A549 (cell line): ENCODE measurements around the gene UNC13D.

ENCODE experiments used
- CEBPB ChIP-seq, 2 experiments: fragments of >200 bp in 1 of 2; sonication (Bioruptor Twin) in 1 of 2; formaldehyde crosslinking in 1 of 2; IDR thresholded peaks; 2 replicates each; pipeline ENCODE4 v1.6.1; 2012 to 2016
- CHD2 ChIP-seq: fragments of 150-350 bp; IDR thresholded peaks from 2 replicates; pipeline ENCODE4 v1.6.1; 2014; ENCODE audit warnings: low read length; ENCODE audit not compliant: partially characterized antibody
- HEYL ChIP-seq: fragments of 250-450 bp; sonication (Bioruptor Pico); IDR thresholded peaks from 2 replicates; pipeline ENCODE4 v1.8.0; 2021; ENCODE audit warnings: mild to moderate bottlenecking, moderate library complexity
- HOXB5 ChIP-seq: fragments of 250-450 bp; sonication (Bioruptor Pico); IDR thresholded peaks from 2 replicates; pipeline ENCODE4 v1.5.0; 2020; ENCODE audit warnings: mild to moderate bottlenecking, moderate library complexity
- KDM1A ChIP-seq: fragments of 200-600 bp; sonication (generic); IDR thresholded peaks from 2 replicates; pipeline ENCODE4 v1.6.1; 2016; ENCODE audit warnings: low read depth, mild to moderate bottlenecking
- POLR2A ChIP-seq: IDR thresholded peaks from 2 replicates; pipeline ENCODE4 v1.6.1; 2012; ENCODE audit warnings: mild to moderate bottlenecking, low read length
- RFX5 ChIP-seq: fragments of 450-650 bp; IDR thresholded peaks from 2 replicates; pipeline ENCODE4 v1.7.1; 2014; ENCODE audit warnings: antibody characterized with exemption, mild to moderate bottlenecking, moderate library complexity
- SMC3 ChIP-seq: fragments of >200 bp; sonication (Bioruptor Twin); formaldehyde crosslinking; IDR thresholded peaks from 3 replicates; pipeline ENCODE4 v1.6.1; 2018; ENCODE audit warnings: inconsistent platforms
- ZFP36 ChIP-seq: fragments of 450-650 bp; IDR thresholded peaks from 2 replicates; pipeline ENCODE4 v1.6.1; 2014; ENCODE audit warnings: borderline replicate concordance; ENCODE audit not compliant: partially characterized antibody
- TF ChIP-seq, protein P1 (sequence below): fragments of >200 bp; sonication (Bioruptor Twin); formaldehyde crosslinking; IDR thresholded peaks from 3 replicates; pipeline ENCODE4 v1.5.1; 2016
- TF ChIP-seq, protein P2 (sequence below): fragments of 450-650 bp; IDR thresholded peaks from 2 replicates; pipeline ENCODE4 v1.6.1; 2014; ENCODE audit warnings: antibody characterized with exemption

DNA sequence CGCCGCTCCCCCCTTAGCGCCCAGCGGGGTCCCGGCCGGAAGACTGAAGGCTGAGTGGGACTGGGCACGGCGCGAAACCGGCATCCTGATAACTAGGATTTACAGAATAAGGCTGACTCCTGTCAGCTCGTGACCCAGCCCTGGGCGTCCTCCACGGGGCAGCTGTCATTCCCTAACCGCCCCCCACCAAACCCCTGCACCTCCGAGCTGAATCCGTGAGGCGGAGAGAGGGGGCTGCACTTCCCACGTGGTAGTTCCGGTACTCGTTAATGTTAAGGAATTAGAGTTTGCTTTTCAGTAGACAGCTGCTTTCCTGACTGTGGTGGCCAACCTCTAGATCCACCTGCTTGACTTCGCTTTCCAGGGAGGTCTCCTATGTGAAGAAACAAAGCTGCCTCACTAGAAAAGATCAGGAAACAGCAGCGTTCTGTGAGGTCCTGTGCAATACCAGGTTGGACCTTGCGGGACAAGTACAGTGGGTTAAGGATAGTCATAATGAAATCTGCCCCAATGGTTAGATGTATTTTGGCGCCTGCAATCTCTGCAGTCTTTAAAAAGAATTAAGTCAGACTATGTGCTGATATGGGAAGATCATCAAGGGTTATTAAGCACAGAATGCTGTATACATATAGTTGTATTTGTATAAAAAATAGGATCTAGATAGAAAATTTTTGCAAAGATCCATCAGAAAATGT lies 12.0 kb upstream of the UNC13D start:
- TF ChIP-seq POLR2A (no peak; the same call in 1 of the 2 replicates), ZFP36 (no peak), HEYL (CRISPR knock-in tag) (no peak), KDM1A (no peak), RFX5 (no peak), CHD2 (no peak), HOXB5 (CRISPR knock-in tag) (no peak), CEBPB (IDR thresholded peaks at IDR 0.05) (no peak), SMC3 (no peak; the same call in 2 of the 3 replicates)
- TF ChIP-seq, protein P1, sequence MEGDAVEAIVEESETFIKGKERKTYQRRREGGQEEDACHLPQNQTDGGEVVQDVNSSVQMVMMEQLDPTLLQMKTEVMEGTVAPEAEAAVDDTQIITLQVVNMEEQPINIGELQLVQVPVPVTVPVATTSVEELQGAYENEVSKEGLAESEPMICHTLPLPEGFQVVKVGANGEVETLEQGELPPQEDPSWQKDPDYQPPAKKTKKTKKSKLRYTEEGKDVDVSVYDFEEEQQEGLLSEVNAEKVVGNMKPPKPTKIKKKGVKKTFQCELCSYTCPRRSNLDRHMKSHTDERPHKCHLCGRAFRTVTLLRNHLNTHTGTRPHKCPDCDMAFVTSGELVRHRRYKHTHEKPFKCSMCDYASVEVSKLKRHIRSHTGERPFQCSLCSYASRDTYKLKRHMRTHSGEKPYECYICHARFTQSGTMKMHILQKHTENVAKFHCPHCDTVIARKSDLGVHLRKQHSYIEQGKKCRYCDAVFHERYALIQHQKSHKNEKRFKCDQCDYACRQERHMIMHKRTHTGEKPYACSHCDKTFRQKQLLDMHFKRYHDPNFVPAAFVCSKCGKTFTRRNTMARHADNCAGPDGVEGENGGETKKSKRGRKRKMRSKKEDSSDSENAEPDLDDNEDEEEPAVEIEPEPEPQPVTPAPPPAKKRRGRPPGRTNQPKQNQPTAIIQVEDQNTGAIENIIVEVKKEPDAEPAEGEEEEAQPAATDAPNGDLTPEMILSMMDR: no peak; the same call in 1 of the 3 replicates
- TF ChIP-seq, protein P2, sequence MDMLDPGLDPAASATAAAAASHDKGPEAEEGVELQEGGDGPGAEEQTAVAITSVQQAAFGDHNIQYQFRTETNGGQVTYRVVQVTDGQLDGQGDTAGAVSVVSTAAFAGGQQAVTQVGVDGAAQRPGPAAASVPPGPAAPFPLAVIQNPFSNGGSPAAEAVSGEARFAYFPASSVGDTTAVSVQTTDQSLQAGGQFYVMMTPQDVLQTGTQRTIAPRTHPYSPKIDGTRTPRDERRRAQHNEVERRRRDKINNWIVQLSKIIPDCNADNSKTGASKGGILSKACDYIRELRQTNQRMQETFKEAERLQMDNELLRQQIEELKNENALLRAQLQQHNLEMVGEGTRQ: no peak
